Common myeloid progenitor, CD34-positive (primary cell): ENCODE results near the gene LRRC4C. TPM values are rescaled to one million over a fixed set of nuclear protein-coding genes. Genes with fewer than 3 reads are reported as not detected.

Source experiments
- CTCF ChIA-PET: fragments of 350-600 bp; sonication (Branson Sonifier 250); formaldehyde crosslinking; loops from one replicate; lab custom pipeline; 2021; ENCODE audit warnings: antibody characterized with exemption; lab: Charles Lee
- POLR2A ChIA-PET: fragments of 350-600 bp; sonication (Branson Sonifier 250); formaldehyde crosslinking; loops from one replicate; lab custom pipeline; 2021; ENCODE audit warnings: antibody characterized with exemption; lab: Charles Lee
- DNase-seq, 3 donors: peaks; one replicate each; pipeline versions ENCODE4 v3.0.0 to v3.0.0-alpha.2; 2013
- H3K27ac ChIP-seq, 2 experiments: 1 replicate in 1 of 2; 2 replicates in 1 of 2; pipeline ENCODE4 v1.7.0; 2013; ENCODE audit warnings: inconsistent platforms in 2 of 2, low read length in 2 of 2, mild to moderate bottlenecking in 2 of 2, low read depth in 1 of 2, moderate library complexity in 1 of 2; ENCODE audit not compliant: severe bottlenecking in 2 of 2, insufficient read depth in 1 of 2, poor library complexity in 1 of 2
- H3K27me3 ChIP-seq, 5 experiments: replicated peaks in 2 of 5; 1 replicate in 3 of 5; 2 replicates in 2 of 5; pipeline versions ENCODE4 v1.6.1 to v1.7.0; 2013; ENCODE audit warnings: low read length in 4 of 5, mild to moderate bottlenecking in 2 of 5, moderate library complexity in 2 of 5, inconsistent platforms in 1 of 5; ENCODE audit not compliant: insufficient read depth in 5 of 5, control insufficient read depth in 4 of 5
- H3K36me3 ChIP-seq, 4 experiments: 1 replicate in 2 of 4; 2 replicates in 2 of 4; pipeline versions ENCODE4 v1.6.1 to v1.7.0; 2013; ENCODE audit warnings: low read length in 3 of 4, control low read depth in 1 of 4, mild to moderate bottlenecking in 1 of 4; ENCODE audit not compliant: control insufficient read depth in 4 of 4, insufficient read depth in 4 of 4
- H3K4me1 ChIP-seq, 4 experiments: 1 replicate in 3 of 4; 2 replicates in 1 of 4; pipeline versions ENCODE4 v1.6.1 to v1.7.1; 2013; ENCODE audit warnings: low read length in 3 of 4, mild to moderate bottlenecking in 3 of 4, control low read depth in 1 of 4, inconsistent platforms in 1 of 4, moderate library complexity in 1 of 4; ENCODE audit not compliant: control insufficient read depth in 4 of 4, insufficient read depth in 4 of 4; ENCODE audit errors: control extremely low read depth in 1 of 4
- H3K4me3 ChIP-seq, 7 experiments: 1 replicate in 4 of 7; 2 replicates in 3 of 7; pipeline versions ENCODE4 v1.5.1 to v1.7.0; 2013; ENCODE audit warnings: mild to moderate bottlenecking in 7 of 7, low read length in 6 of 7, moderate library complexity in 6 of 7, inconsistent platforms in 2 of 7, low read depth in 2 of 7, control low read depth in 1 of 7; ENCODE audit not compliant: insufficient read depth in 4 of 7, control insufficient read depth in 1 of 7; ENCODE audit errors: extremely low read depth in 1 of 7
- H3K9me3 ChIP-seq, 5 experiments: 1 replicate in 4 of 5; 2 replicates in 1 of 5; pipeline versions ENCODE4 v1.6.1 to v1.7.1; 2013; ENCODE audit warnings: low read length in 4 of 5, mild to moderate bottlenecking in 2 of 5, inconsistent platforms in 1 of 5, low read depth in 1 of 5, moderate library complexity in 1 of 5; ENCODE audit not compliant: control insufficient read depth in 4 of 5, insufficient read depth in 2 of 5; ENCODE audit errors: control extremely low read depth in 1 of 5
- WGBS: methylation state at CpG from one replicate; pipeline ENCODE4 v1.1.5; 2013; ENCODE audit not compliant: insufficient coverage; 5-methylcytosine and 5-hydroxymethylcytosine counted together
- polyA plus RNA-seq: library from polyadenylated mRNA; unstranded; fragments of 120-200 nt; gene quantifications from one replicate; pipeline ENCODE4 v1.2.1, GENCODE V29; 2013

The LRRC4C gene
- polyA plus RNA-seq, result 2.0 TPM

- WGBS, result 10% methylated on average over 16 of the region's 22 CpGs
- ChIA-PET CTCF (interaction anchor here (2.3 to 5.1 kb wide), 2 partner anchors 11 to 1066 kb away, joined by 5 to 41 read pairs; no protein-coding TSS in a partner anchor), POLR2A (no interaction called here)
- H3K9me3 ChIP-seq, result no peaks in the 10 kb centered on the region
- DNase-seq, result no peak
- H3K27ac ChIP-seq, result no peak within 1 kb of the TSS
- no peaks in the 10 kb centered on the region for H3K4me1 ChIP-seq
- peaks cover 8 to 30% (median 15%) of the 10 kb centered on the region in 5 experiments for H3K27me3 ChIP-seq
- no peaks in the 10 kb centered on the region for H3K36me3 ChIP-seq
- no peak within 1 kb of the TSS for H3K4me3 ChIP-seq
Measured at GRCh38 chr11:41459465-41460401, at the start of gene LRRC4C. TSS of gene LRRC4C (minus strand) at chr11:41459652.

- no peak for DNase-seq
- POLR2A ChIA-PET, result no interaction called here
- H3K4me1 ChIP-seq, result no peaks in the 10 kb centered on the region
- H3K36me3 ChIP-seq, result no peaks in the 10 kb centered on the region
- CTCF ChIA-PET, result no interaction called here
- WGBS, result no CpG with 5 or more reads among the region's 1 CpG
- no peaks in the 10 kb centered on the region for H3K9me3 ChIP-seq
- no peak overlapping the region for H3K4me3 ChIP-seq
- no peaks in the 10 kb centered on the region for H3K27me3 ChIP-seq
- no peak overlapping the region for H3K27ac ChIP-seq
Measured at GRCh38 chr11:41508121-41508520, 48.7 kb upstream of the LRRC4C start.

- no peak overlapping the region for H3K27ac ChIP-seq
Measured at GRCh38 chr11:41499429-41499828, 40.0 kb upstream of the LRRC4C start.

GRCh38 chr11:41498726-41499125 is 39.3 kb upstream of the LRRC4C start:
- POLR2A ChIA-PET, result no interaction called here
- H3K27ac ChIP-seq, result no peak overlapping the region
- DNase-seq, result peak in 2 of 3 donors; percentile 1 to 2

More at GRCh38 chr11:41499429-41499828, 40.0 kb upstream of the LRRC4C start:
- no peaks in the 10 kb centered on the region for H3K4me1 ChIP-seq
- 0% methylated on average over 2 of the region's 3 CpGs for WGBS
- peaks cover 0 to 2% (median 0%) of the 10 kb centered on the region in 5 experiments for H3K27me3 ChIP-seq
- CTCF ChIA-PET, result no interaction called here
- no peaks in the 10 kb centered on the region for H3K9me3 ChIP-seq
- DNase-seq, result no peak
- POLR2A ChIA-PET, result no interaction called here
- H3K4me3 ChIP-seq, result no peak overlapping the region
- H3K36me3 ChIP-seq, result no peaks in the 10 kb centered on the region

GRCh38 chr11:41497974-41498373 is 38.5 kb upstream of the LRRC4C start:
- Histone ChIP-seq H3K4me1 (no peaks in the 10 kb centered on the region), H3K27ac (no peak overlapping the region), H3K9me3 (no peaks in the 10 kb centered on the region), H3K4me3 (no peak overlapping the region), H3K27me3 (peaks cover 0 to 2% (median 0%) of the 10 kb centered on the region in 5 experiments), H3K36me3 (no peaks in the 10 kb centered on the region)
- no peak for DNase-seq
- ChIA-PET CTCF (interaction anchor here (1.2 kb wide), 1 partner anchor 1027 kb away, joined by 3 read pairs; no protein-coding TSS in a partner anchor), POLR2A (no interaction called here)
- WGBS, result 14% methylated on average over 2 of the region's 2 CpGs

More at GRCh38 chr11:41498726-41499125, 39.3 kb upstream of the LRRC4C start:
- H3K36me3 ChIP-seq, result no peaks in the 10 kb centered on the region
- no CpG with 5 or more reads among the region's 1 CpG for WGBS
- no peaks in the 10 kb centered on the region for H3K4me1 ChIP-seq
- no peaks in the 10 kb centered on the region for H3K9me3 ChIP-seq
- no peak overlapping the region for H3K4me3 ChIP-seq
- CTCF ChIA-PET, result interaction anchor here (1.2 kb wide), 1 partner anchor 1026 kb away, joined by 3 read pairs; no protein-coding TSS in a partner anchor
- H3K27me3 ChIP-seq, result peaks cover 0 to 2% (median 0%) of the 10 kb centered on the region in 5 experiments

- ChIA-PET CTCF (no interaction called here), POLR2A (no interaction called here)
- Histone ChIP-seq H3K27me3 (peaks cover 0 to 2% (median 0%) of the 10 kb centered on the region in 5 experiments), H3K27ac (no peak overlapping the region), H3K4me3 (no peak overlapping the region), H3K9me3 (no peaks in the 10 kb centered on the region), H3K4me1 (no peaks in the 10 kb centered on the region), H3K36me3 (no peaks in the 10 kb centered on the region)
- DNase-seq, result no peak
- WGBS, result no CpG with 5 or more reads among the region's 1 CpG
Measured at GRCh38 chr11:41494716-41495115, 35.3 kb upstream of the LRRC4C start.

GRCh38 chr11:41486424-41486823 is 27.0 kb upstream of the LRRC4C start:
- no peak overlapping the region for H3K27ac ChIP-seq
- H3K36me3 ChIP-seq, result no peaks in the 10 kb centered on the region
- no peaks in the 10 kb centered on the region for H3K27me3 ChIP-seq
- ChIA-PET POLR2A (no interaction called here), CTCF (no interaction called here)
- no peaks in the 10 kb centered on the region for H3K4me1 ChIP-seq
- H3K9me3 ChIP-seq, result no peaks in the 10 kb centered on the region
- DNase-seq, result no peak
- no peak overlapping the region for H3K4me3 ChIP-seq
- WGBS, result no CpG with 5 or more reads among the region's 2 CpGs
